HK-2 (cell line): ENCODE results near the gene REEP6.
"Not testable (repeated sequence)": the region's sequence is repeated elsewhere in the genome, so short reads cannot be mapped to it uniquely, and the experiment has no call there.

Source experiments
- DNase-seq: peaks from one replicate; pipeline ENCODE4 v3.0.0-alpha.2; 2018; ENCODE audit not compliant: unreplicated experiment

The REEP6 gene

DNA sequence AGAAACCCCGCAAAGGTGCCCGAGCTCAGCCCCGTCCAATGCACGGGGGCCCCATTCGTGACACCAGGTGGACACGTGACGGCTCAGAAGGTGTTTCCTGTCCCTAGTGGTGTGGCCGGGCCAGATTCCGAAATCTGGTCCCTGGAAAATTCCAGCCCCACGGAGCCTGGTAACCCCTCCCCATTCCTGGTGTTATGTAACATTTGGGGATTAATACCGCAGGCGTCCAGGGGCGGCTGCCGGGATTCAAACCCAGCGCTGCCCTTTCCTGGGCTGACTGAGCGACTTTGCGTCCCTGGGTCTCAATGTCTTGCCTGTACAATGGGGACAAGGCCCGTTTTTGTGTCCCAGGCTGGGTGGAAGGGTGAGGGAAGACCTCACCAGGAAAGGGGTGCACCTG lies 31.9 kb downstream of the REEP6 start:
- DNase-seq = no peak

DNA sequence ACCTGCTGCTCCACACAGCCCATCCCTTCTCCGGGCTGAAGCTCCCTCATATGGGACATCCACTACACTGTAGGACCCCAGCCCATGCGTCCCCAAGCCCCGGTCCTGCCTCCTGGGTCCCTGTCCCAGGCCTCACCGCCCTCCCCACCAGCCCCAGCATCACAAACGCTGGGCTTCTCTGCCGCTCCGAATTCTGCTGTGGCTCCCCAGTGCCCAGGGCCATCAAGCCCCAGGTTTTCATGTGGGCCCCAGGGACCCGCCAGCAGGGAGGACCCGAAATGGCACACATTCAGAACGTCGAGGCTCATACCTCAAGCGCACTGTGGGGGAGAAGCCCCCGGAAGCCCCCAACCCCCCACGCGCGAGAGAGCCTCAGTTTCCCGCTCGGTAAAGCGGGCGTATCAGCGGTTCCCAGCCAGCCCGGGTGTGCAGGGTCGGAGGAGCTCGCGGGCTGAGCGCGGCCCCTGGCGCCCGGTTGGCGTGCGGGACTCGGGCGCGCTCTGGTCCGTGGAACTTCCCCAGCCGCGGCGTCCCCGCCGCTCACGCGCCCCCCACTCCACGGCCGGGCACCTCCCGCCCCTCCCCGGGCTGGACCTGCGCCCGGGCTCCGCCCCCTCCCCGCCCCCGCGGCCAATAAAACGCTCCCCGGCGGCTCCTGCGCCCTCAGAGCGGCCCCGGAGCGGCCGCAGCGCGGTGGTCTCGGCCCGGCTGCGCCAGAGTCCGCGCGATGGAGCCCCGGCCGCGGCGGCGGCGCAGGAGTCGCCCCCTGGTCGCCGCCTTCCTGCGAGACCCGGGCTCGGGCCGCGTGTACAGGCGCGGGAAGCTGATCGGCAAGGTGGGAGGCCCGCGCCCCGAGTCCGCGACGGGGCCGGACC lies 32.7 kb downstream of the REEP6 start, which contains the start of gene PLK5:
TSS of gene PLK5 (plus strand) at position 666 of the 875 bp plus-strand sequence. CDS start 2,920 bp downstream, outside the sequence.
- DNase-seq = no peak

DNA sequence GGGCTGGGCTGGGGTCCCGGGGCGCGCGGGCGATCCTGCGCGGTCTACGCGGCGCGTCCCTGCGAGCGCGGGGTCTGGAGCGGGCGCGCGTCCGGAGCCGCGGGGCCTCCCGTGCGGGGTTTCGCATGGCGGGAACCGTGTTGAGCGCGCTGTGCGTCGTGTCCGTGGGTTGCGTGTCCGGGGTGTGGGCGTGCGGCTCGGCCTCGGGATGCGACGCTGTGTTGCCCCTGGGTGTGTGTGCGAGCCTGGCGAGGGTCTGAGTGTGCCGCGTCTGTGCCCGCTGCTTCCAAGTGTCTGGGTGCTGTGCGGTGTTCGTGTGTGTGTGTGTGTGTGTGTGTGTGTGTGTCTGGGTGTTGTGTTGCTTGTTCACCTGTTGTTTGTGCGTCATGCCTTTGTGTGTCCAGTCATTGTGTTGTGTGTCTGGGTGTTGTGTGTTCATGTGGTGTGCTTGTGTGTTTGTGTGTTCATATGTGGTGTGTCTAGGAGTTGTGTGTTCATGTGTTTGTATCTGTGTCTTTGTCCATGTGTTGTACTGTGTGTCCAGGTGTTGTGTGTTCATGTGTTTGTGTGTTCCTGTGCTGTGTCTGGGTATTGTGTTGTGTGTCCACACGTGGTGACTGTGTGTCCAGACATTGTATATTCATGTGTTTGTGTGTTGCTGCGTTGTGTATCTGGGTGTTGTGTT lies 33.4 kb downstream of the REEP6 start:
- no peak for DNase-seq

DNA sequence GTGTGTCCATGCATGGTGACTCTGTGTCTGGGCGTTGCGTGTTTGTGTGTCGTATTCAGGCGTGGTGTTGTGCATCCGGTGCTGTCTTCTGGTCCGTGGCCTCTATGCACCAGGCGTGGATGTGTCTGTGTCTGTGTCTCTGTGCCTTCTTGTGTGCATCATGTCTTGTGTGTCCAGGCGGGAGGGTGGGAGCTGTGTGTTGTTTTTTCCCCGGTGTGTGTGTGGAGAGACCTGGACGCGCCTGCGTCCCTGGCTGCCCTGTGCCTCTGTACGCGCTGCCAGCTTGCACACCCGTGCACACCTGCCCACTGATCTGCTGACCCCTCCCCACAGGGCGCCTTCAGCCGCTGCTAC lies 34.0 kb downstream of the REEP6 start:
- DNase-seq = no peak

DNA sequence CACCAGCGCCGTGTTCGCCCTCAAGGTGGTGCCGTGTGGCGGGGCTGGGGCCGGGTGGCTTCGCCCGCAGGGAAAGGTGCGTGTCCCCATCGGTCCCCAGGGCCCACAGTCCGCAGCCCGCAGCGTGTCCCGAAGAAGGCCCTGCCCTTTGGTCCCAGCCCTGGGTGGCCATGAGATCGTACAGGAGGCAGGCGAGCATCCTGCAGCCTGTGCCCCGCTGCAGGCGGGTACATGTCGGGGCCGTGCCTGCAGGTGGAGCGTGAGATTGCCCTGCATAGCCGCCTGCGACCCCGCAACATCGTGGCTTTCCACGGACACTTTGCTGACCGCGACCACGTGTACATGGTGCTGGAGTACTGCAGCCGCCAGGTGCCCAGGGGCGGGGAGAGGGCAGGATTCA lies 34.4 kb downstream of the REEP6 start:
- no peak for DNase-seq

DNA sequence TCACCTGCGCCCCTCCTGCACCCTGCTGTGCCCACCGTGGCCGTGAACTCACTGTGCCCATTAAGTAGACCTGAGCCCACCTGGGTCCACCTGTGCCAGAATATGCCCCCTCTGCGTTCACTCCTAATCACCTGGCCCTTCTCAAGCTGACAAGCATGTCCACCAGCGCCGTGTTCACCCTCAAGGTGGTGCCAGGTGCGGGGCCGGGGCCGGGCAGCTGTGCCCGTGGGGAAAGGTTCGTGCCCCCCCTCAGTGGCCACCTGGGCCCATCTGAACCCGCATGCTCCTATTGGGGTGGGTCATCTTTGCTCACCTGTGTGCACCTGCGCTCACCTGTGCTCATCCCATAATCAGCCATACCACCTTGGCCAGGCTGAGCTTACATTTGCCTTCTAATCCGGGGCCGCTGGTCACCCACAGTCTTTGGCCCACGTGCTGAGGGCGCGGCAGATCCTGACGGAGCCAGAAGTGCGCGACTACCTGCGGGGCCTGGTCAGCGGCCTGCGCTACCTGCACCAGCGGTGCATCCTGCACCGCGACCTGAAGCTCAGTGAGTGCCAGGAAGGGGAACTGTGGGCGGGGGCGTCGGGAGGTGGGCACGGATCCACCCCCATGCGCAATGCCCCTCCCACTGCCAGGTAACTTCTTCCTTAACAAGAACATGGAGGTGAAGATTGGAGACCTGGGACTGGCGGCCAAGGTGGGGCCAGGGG lies 35.2 kb downstream of the REEP6 start:
- no peak for DNase-seq

DNA sequence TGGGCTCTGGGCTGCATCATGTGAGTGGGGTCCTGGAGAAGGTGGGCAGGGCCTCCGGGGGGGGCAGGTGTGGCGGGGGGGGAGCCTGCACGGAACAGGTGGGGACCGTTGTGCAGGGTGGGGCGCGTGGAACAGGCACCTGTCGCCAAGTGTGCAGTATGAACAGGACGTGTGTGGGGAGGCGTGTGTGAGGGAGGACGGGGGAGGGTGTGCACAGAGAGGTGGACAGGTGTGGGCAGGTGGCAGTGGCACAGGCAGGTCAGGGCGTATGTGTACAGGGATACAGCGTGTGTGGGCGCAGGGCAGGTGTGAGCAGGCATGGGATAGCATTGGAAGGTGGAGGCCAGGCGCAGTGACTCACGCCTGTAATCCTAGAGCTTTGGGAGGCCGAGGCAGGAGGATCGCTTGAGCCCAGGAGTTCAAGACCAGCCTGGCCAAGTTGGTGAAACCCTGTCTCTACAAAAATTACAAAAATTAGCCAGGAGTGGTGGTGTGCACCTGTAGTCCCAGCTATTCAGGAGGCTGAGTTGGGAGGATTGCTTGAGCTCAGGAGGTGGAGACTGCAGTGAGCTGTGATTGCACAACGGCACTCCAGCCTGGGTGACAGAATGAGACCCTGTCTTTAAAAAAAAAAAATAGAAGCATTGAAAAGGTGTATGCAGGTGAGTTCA lies 36.1 kb downstream of the REEP6 start:
- DNase-seq = no peak

DNA sequence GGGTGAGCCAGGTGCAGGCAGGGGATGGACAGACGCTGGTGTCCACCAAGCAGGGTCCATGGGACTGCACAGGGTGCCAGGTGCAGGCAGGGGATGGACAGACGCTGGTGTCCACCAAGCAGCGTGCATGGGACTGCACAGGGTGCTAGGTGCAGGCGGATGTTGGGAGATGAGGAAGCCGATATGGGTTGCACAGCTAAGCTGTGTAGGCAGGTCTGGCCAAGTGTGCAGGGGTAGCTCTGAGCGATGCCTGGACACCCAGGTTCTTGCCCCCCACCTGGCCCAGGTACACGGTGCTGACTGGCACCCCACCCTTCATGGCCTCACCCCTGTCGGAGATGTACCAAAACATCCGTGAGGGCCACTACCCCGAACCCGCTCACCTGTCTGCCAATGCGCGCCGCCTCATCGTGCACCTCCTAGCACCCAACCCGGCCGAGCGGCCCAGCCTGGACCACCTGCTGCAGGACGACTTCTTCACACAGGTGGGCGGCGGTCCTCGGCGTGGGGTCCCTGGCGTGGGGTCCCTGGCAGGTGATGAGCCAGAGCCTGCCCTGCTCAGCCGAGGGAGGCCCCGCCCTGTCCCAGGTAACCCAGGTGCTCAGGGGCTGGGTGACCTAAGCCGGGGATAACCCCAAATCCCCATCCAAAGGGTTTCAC lies 36.8 kb downstream of the REEP6 start:
- DNase-seq = no peak

DNA sequence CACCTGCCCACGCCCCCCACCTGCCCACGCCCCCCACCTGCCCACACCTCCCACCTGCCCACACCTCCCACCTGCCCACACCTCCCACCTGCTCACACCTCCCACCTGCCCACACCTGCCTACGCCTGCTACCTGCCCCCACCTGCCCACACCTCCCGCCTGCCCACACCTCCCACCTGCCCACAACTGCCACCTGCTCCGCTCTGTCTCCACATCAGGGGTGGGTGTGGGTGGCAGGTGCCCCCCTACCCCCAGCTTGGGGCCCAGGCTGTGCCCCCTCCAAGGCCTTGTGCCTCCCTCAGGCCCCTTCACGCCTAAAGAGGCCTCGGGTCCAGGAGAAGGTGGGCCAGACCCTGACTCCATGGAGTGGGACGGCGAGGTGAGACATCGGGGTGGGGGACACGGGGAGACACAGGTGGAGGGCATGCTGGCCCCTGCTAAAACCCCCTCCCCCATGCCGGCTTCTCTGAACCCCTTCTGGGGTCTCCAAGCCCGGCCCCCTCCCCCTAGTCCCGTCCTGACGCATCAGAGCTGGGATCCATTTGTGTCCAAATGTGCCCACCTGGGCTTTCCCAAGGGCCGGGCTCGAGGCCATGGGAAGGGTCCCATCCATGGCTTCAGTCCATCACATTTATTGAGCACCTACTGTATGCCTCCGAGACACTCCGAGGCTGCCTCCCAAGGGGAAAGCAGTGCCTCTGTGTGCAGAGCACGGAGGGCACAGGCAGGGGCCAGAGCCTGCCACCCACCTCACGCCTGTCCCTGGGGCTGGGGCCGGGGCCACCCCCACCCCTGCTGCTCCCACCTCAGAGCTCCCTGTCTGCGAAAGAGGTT lies 37.8 kb downstream of the REEP6 start:
- DNase-seq = no peak

DNA sequence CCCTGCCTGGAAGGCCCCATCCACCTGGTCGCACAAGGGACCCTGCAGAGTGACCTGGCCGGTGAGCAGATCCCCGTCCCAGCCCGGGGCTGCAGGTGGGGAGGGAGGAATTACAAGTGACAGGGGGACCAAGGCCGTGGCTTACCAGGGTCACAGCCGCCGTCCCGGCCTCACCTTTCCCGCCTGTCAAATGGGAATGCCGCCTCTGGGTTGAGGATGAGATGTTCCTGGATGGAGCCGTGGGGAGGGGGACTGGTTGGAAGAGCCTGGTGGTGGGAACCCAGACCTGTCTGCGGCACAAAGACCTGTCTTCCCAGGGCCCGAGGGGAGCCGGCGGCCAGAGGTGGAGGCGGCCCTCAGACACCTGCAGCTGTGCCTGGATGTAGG lies 38.4 kb downstream of the REEP6 start:
- no peak for DNase-seq

DNA sequence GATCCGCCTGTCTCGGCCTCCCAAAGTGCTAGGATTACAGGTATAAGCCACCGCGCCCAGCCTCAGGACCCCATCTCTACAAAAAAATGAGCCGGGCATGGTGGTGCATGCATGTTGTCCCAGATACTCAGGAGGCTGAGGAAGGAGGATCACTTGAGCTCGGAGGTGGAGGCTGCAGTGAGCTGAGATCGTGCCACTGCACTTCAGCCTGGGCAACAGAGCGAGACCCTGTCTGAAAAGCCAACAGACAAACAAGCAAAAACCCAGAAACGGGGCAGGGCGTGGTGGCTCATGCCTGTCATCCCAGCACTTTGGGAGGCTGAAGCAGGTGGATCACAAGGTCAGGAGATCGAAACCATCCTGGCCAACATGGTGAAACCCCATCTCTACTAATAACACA lies 39.9 kb downstream of the REEP6 start:
- not testable (repeated sequence) for DNase-seq

DNA sequence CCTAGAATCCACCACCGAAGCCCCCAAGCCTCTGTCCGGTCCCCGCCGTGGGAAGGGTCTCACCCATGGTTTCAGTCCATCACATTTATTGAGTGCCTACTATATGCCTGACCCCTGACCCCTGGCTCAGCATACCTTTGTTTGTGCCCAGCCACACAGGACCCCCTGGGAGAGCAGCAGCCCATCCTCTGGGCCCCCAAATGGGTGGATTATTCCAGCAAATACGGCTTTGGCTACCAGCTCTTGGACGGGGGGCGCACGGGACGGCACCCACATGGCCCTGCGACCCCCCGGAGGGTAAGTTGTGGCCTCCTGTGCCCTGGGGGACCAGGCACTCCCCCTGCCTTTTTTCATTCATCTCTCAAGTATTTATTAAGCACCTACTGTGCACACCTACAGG lies 40.6 kb downstream of the REEP6 start:
- DNase-seq = no peak

DNA sequence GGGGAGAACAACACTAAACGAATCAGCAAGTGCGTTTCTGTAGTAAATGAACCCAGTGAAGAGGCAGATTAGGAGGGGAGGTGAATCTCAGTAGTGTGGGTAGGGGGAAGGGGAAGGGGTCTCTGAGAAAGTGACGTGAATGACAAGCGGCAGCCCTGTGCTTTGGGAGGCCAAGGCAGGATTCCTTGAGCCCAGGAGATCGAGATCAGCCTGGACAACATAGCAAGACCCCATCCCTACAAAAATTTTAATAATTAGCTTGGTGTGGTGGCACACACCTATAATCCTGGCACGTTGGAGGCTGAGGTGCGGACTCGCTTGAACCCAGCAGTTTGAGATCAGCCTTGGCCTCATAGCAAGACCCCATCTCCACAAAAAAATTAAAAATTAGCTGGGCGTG lies 41.0 kb downstream of the REEP6 start:
- DNase-seq = no peak

DNA sequence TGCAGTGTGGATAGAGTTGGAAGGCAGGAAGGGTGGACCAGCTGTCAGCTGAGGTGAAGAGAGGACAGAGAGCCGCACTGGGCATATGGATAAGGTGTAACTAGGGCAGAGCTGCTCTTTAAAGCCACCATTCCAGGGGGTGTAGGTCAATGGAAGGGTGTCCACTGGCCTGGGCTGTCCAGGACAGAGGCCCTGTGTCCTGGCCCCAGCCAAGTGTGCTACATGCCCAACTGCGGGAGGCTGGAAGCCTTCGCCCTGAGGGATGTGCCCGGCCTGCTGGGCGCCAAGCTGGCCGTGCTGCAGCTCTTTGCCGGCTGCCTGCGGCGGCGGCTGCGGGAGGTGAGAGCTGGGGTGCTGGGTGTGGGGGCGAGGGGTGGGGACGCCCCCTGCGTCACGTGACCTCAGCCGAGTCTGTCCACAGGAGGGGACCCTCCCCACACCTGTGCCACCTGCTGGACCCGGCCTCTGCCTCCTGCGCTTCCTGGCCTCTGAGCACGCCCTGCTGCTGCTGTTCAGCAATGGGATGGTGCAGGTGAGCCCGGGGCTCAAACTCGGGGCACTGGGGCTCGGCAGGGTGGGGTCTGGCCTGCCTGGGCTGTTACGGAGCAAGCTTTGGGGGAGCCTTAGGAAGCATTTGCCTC lies 42.6 kb downstream of the REEP6 start:
- DNase-seq = no peak

DNA sequence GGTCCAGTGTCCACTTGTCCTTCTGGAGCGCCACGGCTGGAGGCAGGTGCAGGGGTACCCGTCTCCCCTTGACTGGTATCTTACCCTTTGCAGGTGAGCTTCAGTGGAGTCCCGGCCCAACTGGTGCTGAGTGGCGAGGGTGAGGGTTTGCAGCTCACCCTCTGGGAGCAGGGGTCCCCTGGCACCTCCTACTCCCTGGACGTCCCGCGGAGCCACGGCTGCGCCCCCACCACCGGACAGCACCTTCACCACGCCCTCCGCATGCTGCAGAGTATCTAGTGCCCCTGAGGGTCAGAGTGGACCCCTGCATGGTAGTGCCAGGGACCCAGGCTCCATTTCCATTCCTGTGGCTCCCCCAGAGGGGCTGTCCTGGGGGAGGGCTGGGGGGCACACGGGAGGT lies 44.0 kb downstream of the REEP6 start:
- DNase-seq = no peak

DNA sequence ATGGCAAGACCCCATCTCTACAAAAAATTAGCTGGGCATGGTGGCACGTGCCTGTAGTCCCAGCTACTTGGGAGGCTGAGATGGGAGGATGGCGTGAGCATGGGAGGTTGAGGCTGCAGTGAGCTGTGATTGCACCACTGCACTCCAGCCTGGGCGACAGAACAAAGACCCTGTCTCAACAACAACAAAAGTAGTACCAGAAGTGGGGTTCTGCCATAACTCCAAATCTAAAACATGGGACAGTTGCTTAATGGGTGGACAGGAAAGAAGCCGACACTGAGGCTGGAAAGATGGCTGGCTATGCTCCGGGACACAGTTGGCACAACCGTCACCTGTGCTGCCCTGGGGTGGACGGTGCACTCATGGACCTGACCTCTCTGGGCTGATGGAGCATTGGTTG lies 44.7 kb downstream of the REEP6 start:
- DNase-seq = not testable (repeated sequence)

DNA sequence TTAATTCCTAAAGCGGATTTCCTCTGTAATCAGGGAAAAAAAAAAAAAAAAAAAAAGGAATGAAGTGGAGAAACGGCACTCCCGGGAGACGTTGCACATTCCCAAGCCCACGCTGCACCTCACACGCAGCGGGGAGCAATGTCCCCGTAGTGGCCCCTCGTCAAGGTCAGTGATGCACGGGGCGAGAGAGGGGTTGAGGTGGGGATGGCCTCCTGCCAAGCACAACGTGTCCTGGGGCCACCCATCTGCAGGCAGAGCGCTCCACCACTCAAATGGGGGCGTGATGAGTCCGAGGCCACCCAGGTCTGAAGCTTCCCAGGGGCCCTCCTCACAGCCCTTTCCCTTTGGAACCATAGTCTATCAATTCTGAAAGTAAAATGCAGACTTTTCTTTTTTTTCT lies 48.0 kb downstream of the REEP6 start:
- DNase-seq = no peak

DNA sequence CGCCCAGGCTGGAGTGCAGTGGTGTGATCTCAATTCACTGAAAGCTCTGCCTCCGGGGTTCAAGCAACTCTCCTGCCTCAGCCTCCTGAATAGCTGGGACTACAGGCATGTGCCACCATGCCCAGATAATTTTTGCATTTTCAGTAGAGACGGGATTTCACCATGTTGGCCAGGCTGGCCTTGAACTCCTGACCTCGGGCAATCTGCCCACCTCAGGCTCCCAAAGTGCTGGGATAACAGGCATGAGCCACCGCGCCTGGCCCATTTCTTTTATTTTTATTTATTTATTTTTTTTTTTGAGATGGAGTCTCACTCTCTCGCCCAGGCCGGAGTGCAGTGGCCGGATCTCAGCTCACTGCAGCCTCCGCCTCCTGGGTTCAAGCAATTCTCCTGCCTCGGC lies 48.8 kb downstream of the REEP6 start:
- not testable (repeated sequence) for DNase-seq

DNA sequence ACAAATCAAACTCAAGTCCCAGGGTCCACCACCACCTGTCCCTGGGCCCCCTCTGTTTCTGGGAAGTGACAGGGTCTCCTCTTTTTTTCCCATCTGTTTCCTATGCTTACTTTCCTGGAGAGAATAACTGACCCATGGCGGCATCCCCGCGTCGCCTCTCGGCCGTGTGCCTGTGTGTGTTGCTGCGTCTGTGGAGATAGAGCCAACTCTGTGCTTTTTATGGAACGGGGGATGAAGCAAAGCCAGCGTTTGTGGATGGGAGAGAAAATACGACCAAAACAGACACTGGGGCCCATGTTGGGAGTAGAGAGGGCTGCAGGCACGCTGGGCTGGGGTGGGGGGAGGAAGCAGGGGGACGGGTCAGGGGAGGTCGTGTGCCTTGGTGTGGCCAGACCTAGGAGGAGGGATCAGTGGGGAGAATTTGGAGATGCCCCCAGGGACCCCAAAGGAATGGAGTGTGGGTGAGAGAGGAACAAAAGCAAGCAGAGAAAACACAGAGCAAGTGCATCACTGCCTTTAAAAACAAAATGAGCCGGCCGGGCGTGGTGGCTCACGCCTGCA lies 49.5 kb downstream of the REEP6 start:
- DNase-seq = no peak
